GM21528 (cell line): ENCODE data around the gene TMEM53.

Experiments
- ATAC-seq: cut with Tn5 transposase; IDR thresholded peaks from one replicate; pipeline ENCODE4 v1.9.1; 2021; ENCODE audit warnings: mild to moderate bottlenecking, moderate library complexity; ENCODE audit not compliant: unreplicated experiment, low FRiP score

TMEM53 gene

GRCh38 chr1:44634606-44635189 lies 39.6 kb downstream of the TMEM53 start:
- no peak for ATAC-seq

DNA sequence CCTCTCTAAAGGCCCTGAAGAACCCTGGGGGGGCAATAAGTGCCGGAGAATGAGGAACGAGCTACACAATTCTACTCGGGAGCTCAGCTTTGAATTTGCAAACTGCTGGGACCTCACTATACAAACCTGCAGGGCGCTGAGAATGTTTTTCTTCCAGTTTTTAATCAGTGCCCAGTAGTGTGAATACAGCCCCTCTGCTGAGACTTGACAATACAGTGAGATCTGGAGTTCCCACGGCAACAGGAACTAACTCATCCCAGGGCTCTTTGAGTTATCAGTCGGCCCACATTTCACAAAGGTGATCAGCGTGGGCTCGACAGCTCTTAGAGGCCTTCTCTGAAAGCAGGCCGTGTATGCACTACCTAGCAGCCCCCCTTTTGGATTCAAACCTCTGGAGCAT lies 41.7 kb downstream of the TMEM53 start:
- ATAC-seq, result no peak

- ATAC-seq, result peak; percentile 65
Measured at GRCh38 chr1:44631647-44632539, 42.4 kb downstream of the TMEM53 start.

- peak; percentile 16 for ATAC-seq
Measured at GRCh38 chr1:44631333-44631646, 43.0 kb downstream of the TMEM53 start.

GRCh38 chr1:44630116-44630515 lies 44.2 kb downstream of the TMEM53 start:
- no peak for ATAC-seq

DNA sequence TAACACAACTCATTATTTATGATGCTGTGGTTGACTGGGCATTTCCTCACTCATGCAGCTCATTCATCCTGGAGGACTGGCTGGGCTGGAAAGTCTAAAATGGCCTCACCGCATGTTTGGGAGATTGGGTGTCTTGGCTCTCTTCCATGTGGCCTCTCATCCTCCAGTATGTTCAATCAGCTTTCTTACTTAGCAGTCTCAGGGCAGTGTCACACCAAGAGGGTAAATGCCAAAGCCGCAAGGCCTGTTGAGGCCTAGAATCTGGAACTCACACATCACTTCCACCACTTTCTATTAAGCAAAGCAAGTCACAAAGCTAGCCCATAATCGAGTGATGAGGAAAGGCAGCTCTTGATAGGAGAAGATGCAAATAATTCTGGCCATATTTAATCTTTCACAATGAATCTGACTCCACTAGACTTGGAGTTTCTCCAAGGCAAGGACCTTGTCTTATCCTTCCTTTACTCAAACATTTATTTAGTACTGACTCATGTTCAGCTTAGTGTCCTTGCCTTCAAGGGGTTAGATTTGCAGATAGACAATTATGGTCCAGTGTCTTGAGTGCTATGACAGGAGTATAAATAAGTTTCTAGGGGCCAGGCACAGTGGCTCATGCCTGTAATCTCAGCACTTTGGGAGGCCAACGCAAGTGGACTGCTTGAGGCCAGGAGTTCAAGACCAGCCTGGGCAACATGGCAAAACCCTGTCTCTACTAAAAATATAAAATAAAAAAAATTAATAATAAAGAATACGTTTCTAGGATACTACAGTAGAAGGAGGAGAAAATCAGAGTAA lies 45.1 kb downstream of the TMEM53 start:
- ATAC-seq, result no peak

DNA sequence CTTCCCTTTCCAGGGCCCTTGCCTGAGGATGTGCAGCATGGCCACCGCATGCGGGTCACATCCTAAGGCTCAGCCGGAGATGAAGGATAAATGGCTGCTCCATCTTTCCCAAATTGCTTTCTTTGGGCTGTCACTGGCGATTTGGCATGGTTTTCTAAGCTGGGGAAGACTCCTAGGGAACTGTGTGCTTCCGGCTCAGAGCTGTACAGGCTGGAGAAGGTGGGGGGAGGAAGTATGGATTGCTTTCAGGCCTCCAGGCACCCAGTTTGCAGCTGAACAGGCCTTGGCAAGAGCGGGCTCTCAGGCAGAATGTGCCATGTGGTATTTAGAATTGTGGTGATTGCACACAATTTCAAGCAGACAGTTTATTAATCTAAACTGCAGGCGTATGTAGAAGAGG lies 48.9 kb downstream of the TMEM53 start:
- ATAC-seq, result no peak

- ATAC-seq, result no peak
Measured at GRCh38 chr1:44624268-44624901, 49.9 kb downstream of the TMEM53 start.

GRCh38 chr1:44621841-44622286 lies 52.4 kb downstream of the TMEM53 start:
- no peak for ATAC-seq

- no peak for ATAC-seq
Measured at GRCh38 chr1:44620072-44620471, 54.2 kb downstream of the TMEM53 start.

DNA sequence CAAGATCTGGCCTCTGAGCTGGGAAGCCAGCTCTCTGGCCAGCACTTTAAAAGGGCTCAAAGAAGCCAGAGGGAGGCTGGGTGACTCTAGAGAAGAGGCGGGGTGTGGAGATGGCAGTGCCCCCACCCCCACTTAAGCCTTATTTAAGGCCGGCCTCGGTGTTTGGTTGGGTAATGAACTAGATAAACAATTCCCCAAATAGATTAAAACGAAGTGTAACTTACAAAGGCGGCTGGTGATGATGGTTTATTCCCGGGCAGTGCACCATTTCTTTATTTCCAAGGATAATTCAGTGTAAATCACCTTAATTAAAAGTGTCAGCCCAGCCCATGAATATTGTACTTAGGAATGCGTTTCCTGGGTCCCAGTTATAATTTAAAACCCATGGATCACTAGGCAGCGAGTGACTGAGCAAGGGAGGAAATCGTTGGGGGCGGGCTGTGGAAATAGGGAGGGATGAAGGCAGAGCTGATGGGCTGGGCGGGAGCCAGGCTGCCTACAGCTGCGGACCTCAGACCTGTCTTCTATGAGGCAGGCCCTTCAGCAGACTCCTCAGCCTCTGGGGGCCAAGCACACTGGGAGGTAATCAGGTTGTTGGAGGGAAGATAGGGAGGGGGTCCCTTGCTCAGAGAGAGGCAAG lies 54.9 kb downstream of the TMEM53 start:
- ATAC-seq, result no peak

GRCh38 chr1:44617703-44618029 lies 56.6 kb downstream of the TMEM53 start:
- ATAC-seq, result no peak

- ATAC-seq, result no peak
Measured at GRCh38 chr1:44616991-44617702, 57.1 kb downstream of the TMEM53 start.

- no peak for ATAC-seq
Measured at GRCh38 chr1:44616284-44616990, 57.8 kb downstream of the TMEM53 start.

GRCh38 chr1:44613941-44614340 lies 60.3 kb downstream of the TMEM53 start:
- ATAC-seq, result no peak

GRCh38 chr1:44611866-44612265 lies 62.4 kb downstream of the TMEM53 start:
- no peak for ATAC-seq

GRCh38 chr1:44611419-44611818 lies 62.9 kb downstream of the TMEM53 start:
- ATAC-seq, result no peak

DNA sequence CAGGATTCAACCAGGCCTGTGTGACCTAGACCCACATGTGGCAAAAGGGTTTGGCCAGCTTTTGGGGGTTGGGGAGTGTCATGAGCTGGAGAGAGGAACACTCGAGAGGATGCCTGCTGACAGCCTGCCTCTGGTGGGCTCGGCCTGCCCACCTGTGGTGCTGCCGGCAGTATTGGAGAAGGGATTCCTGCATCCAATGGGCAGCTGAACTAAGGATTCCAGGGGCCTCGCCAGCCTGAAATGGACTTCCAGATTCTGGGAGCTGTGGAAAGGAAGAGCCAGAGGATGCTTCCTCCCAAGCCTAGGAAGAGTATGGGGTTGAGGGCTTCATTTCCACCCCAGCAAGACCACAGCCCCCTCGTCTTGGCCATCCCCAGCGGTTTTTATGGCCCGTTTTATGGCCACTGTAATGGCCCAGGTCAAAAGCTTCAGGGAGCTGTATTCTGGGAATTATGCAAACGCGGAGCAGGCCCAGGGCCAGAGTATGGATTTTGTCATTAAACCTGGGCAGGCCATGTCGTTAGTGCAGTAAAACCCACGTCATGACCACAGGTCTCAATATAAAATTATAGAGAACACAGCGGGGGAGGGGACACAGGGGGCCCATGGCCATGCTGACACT lies 63.6 kb downstream of the TMEM53 start:
- ATAC-seq, result no peak
